ENCODE data around the gene THAP3.
"Not testable (repeated sequence)": the region's sequence is repeated elsewhere in the genome, so short reads cannot be mapped to it uniquely, and the experiment has no call there.

The THAP3 gene

GRCh38 chr1:6592865-6593593 lies 31.6 kb upstream of the THAP3 start:
- no peak for TF ChIP-seq POLR2A (IDR thresholded peaks at IDR 0.05; ENCODE audit: low read depth, low read length)
- no peak for TF ChIP-seq TAF1 (IDR thresholded peaks at IDR 0.05; ENCODE audit: borderline replicate concordance, low read depth, low read length)
- TF ChIP-seq POLR2AphosphoS5 (IDR thresholded peaks at IDR 0.05; ENCODE audit: low read depth, low read length) = no peak
- FAIRE-seq = no peak
- no peak for DNase-seq (ENCODE audit: insufficient read length)

GRCh38 chr1:6593810-6594209 lies 30.9 kb upstream of the THAP3 start:
- FAIRE-seq = no peak
- no peak for TF ChIP-seq TAF1 (IDR thresholded peaks at IDR 0.05; ENCODE audit: borderline replicate concordance, low read depth, low read length)
- TF ChIP-seq POLR2A (IDR thresholded peaks at IDR 0.05; ENCODE audit: low read depth, low read length) = no peak
- TF ChIP-seq POLR2AphosphoS5 (IDR thresholded peaks at IDR 0.05; ENCODE audit: low read depth, low read length) = no peak
- DNase-seq (ENCODE audit: insufficient read length) = no peak

GRCh38 chr1:6594977-6595740 lies 29.5 kb upstream of the THAP3 start:
- FAIRE-seq = no peak
- TF ChIP-seq POLR2AphosphoS5 (IDR thresholded peaks at IDR 0.05; ENCODE audit: low read depth, low read length) (no peak), POLR2A (IDR thresholded peaks at IDR 0.05; ENCODE audit: low read depth, low read length) (no peak), TAF1 (IDR thresholded peaks at IDR 0.05; ENCODE audit: borderline replicate concordance, low read depth, low read length) (no peak)
- DNase-seq (ENCODE audit: insufficient read length) = no peak

- FAIRE-seq = no peak
- TF ChIP-seq TAF1 (IDR thresholded peaks at IDR 0.05; ENCODE audit: borderline replicate concordance, low read depth, low read length) (no peak), POLR2AphosphoS5 (IDR thresholded peaks at IDR 0.05; ENCODE audit: low read depth, low read length) (no peak), POLR2A (IDR thresholded peaks at IDR 0.05; ENCODE audit: low read depth, low read length) (no peak)
- no peak for DNase-seq (ENCODE audit: insufficient read length)
Observed at GRCh38 chr1:6596351-6596750, 28.3 kb upstream of the THAP3 start.

GRCh38 chr1:6596886-6597776 lies 27.5 kb upstream of the THAP3 start:
- TF ChIP-seq TAF1 (IDR thresholded peaks at IDR 0.05; ENCODE audit: borderline replicate concordance, low read depth, low read length) = no peak
- TF ChIP-seq POLR2AphosphoS5 (IDR thresholded peaks at IDR 0.05; ENCODE audit: low read depth, low read length) = no peak
- TF ChIP-seq POLR2A (IDR thresholded peaks at IDR 0.05; ENCODE audit: low read depth, low read length) = no peak
- FAIRE-seq = no peak
- DNase-seq (ENCODE audit: insufficient read length) = no peak

GRCh38 chr1:6597777-6598131 lies 26.9 kb upstream of the THAP3 start:
- TF ChIP-seq POLR2A (IDR thresholded peaks at IDR 0.05; ENCODE audit: low read depth, low read length) = no peak
- TF ChIP-seq TAF1 (IDR thresholded peaks at IDR 0.05; ENCODE audit: borderline replicate concordance, low read depth, low read length) = no peak
- no peak for TF ChIP-seq POLR2AphosphoS5 (IDR thresholded peaks at IDR 0.05; ENCODE audit: low read depth, low read length)
- FAIRE-seq = no peak
- DNase-seq (ENCODE audit: insufficient read length) = no peak

GRCh38 chr1:6599141-6599975 lies 25.3 kb upstream of the THAP3 start:
- FAIRE-seq = no peak
- DNase-seq (ENCODE audit: insufficient read length) = no peak
- TF ChIP-seq POLR2AphosphoS5 (IDR thresholded peaks at IDR 0.05; ENCODE audit: low read depth, low read length) = no peak
- no peak for TF ChIP-seq TAF1 (IDR thresholded peaks at IDR 0.05; ENCODE audit: borderline replicate concordance, low read depth, low read length)
- no peak for TF ChIP-seq POLR2A (IDR thresholded peaks at IDR 0.05; ENCODE audit: low read depth, low read length)

- DNase-seq (ENCODE audit: insufficient read length); FAIRE-seq: not testable (repeated sequence)
Observed at GRCh38 chr1:6599991-6600390, 24.7 kb upstream of the THAP3 start.

- TF ChIP-seq POLR2A (IDR thresholded peaks at IDR 0.05; ENCODE audit: low read depth, low read length) (no peak), POLR2AphosphoS5 (IDR thresholded peaks at IDR 0.05; ENCODE audit: low read depth, low read length) (no peak), TAF1 (IDR thresholded peaks at IDR 0.05; ENCODE audit: borderline replicate concordance, low read depth, low read length) (no peak)
- FAIRE-seq (peak; percentile 9), DNase-seq (ENCODE audit: insufficient read length) (no peak)
Observed at GRCh38 chr1:6600410-6601048, 24.1 kb upstream of the THAP3 start.

Measured in GM12892 (cell line).